Measurements from ENCODE around the gene C1orf74.

- no peak for TF ChIP-seq ATF3 (IDR thresholded peaks at IDR 0.05)
- TF ChIP-seq CEBPB (IDR thresholded peaks at IDR 0.05; ENCODE audit: low read depth) = no peak
- no peak for TF ChIP-seq YY1 (IDR thresholded peaks at IDR 0.05; ENCODE audit: extremely low read depth, insufficient replicate concordance, low read depth, low read length)
- no peak for TF ChIP-seq POLR2A (IDR thresholded peaks at IDR 0.05; ENCODE audit: borderline replicate concordance, extremely low read depth, insufficient read depth, insufficient read length)
- no peak for TF ChIP-seq CTCF (IDR thresholded peaks at IDR 0.05 in 2 of 3, conservative IDR thresholded peaks at IDR 0.05 in 1 of 3; ENCODE audit: borderline replicate concordance in 1 of 3, insufficient read depth in 1 of 3, low read depth in 2 of 3, low read length in 2 of 3)
- TF ChIP-seq POLR2AphosphoS5 (IDR thresholded peaks at IDR 0.05; ENCODE audit: low read depth, low read length) = no peak
- TF ChIP-seq ZNF274 (IDR thresholded peaks at IDR 0.05; ENCODE audit: low read depth, low read length) = no peak
These were observed 46.4 kb upstream of the C1orf74 start for GRCh38 chr1:209830722-209831121.
